Measurements from ENCODE around the gene BCOR.

The BCOR gene

DNA sequence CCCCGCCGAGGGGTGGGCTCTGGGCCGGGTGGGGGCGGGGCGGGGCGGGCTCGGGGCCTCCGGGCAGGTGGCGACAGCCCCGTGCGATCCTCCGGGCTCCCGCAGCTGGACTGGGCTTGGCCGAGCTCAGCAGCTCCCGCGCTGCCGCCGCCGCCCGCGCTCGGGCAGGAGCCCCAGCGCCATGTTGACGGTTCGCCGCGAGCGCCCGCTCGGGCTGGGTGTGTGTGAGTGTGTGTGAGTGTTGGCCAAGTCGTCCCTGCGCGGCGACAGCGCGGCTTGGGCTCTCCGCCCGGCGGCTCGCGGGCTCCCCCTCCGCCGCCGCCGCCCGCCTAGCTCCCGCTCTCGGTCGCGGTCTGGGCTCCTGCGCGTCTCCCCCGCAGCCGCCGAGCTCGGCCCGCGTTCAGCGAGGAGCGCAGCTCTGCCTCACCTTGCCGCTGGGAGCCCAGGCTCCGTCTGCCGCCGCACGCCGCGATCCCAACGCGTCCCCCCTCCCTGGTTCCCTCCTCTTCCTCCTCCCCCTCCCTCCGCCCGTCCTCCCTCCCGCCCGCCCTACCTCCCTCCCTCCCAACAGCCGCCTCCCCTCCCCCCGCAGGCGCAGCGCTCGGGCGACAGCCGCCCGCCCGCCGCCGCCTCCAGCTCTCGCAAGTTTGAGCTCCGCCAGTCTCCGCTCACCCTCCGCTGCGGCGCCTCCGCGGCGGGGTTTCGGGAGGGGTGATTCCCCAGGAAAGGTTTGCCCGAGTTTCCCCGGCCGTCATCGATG lies at the start of gene BCOR:
Gene BCOR (minus strand): TSS at position 455 of the 760 bp plus-strand sequence. CDS start 20,029 bp downstream, outside the sequence.
- peak in 1 of 2 experiments; percentile 29 for DNase-seq

- DNase-seq = no peak
Observed at GRCh38 chrX:40147126-40147952, 49.6 kb upstream of the BCOR start.

DNA sequence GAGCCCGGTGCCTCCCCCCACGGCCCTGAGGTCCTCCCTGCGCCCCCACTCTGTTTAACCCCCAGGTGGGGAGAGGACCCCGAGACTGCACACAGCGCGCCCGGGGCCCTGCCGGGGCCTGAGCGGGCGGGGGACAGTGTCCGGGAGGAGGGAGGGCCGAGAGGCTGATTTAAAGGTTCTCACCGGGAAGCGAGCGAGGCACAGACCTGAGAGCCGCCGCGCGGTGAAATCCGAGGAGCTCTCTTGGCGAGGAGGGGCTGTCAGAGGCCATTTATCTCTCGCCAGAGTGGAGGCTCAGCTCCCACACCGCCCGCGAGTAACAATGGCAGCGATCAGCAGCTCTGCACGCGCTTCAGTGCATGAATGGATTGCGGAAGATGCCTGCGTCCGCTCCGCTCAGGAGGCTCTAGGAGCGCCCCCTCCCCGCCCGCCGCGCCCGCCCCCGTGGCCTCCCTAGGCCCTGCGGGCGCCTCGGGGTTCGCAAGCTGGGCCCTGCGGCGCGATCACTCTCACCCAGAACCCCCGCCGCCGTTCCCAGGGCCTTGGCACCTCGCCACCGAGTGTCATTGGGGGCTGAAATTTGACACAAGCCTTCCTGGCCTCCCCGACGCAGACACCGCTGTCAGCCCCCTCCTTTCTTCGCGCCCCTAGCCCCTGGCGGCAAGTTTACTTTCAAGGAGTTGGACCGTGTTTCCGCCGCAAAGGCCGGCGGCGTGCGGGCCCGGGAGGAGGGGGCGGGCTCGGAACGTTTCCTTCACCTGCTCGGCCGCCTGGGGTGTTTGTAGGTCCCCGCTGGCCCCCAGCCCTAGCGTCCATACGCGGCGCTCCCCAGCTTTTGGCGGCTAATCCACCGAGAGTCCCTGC lies 48.7 kb upstream of the BCOR start:
- peak in 1 of 2 experiments; percentile 14 for DNase-seq

DNA sequence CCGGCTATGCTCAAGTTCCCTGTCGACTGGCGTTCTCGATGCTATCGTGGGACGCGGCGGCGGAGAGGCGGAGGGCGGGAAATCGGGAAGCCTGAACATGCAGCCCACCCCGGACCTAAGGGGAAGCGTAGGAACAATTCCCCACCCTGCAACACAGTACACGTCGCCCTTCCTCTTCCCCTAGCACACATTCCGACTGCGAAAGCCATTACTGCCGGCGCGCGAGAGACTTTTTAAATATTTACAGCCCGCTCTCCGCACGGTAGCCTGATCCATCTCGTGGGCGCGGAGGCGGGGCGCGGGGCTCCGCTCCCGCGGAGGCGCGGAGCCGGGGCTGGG lies 48.1 kb upstream of the BCOR start:
- no peak for DNase-seq

DNA sequence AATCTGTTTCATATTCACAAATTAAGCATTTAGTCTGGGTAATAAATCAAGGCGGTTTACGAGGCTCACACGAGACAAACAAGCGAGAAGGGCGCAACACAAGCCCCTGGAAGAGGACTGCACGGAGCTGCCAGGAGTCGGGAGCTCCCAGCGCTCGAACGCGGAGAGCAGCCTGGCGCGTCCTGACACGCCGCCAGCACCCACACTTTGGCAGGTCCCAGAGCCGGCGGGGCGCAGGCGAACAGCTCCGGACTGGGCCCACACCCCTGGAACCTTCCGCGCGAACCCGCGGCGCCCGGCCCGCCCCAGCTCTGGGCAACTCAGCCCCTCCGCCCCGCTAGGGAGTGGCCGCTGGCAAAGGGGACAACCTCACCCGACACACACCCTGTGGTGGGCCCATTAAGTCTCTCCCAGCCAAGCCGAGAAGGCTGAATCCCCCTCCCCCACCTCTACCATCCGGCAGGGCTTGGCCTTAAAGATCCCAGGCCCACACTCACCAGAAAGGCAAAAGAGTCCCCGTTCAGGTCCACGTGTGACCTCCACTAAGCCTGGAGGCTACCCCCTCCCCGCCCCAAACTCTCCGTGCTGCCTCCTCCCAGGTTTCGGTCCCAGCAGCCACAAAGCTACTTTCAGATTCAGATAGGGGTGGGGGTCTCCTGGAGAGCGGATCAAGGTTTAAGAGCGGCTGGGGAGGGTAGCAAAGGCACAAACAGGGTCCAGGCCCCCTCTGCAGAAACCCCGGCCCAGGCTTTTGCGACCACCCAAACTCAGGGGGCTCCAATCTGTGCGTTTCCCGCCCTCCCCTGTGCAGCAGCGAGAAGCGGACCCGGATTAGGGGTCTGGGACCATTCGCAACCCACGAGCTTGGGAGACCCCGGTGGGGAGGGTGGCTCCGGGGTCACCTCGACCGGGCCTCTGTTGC lies 47.5 kb upstream of the BCOR start:
- no peak for DNase-seq

DNA sequence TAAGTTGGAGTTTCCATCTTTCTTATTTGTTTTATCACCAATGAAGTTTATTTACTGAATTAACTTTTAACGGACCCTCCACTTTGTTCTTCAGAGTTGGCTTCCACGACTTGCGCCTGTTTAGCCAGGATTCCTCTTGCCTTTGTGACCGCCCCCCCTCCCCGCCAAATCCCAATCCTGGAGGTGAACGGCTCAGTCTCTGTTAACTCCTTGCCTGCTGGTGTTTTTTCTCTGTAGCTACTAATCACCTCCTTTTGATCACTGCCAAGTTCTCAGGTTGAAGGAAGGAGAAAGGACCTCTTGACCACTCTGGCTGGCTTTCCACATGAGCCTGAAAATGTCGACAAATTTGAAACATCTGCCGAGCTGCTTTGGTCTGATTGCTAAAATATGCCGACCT lies 46.8 kb upstream of the BCOR start:
- no peak for DNase-seq

DNA sequence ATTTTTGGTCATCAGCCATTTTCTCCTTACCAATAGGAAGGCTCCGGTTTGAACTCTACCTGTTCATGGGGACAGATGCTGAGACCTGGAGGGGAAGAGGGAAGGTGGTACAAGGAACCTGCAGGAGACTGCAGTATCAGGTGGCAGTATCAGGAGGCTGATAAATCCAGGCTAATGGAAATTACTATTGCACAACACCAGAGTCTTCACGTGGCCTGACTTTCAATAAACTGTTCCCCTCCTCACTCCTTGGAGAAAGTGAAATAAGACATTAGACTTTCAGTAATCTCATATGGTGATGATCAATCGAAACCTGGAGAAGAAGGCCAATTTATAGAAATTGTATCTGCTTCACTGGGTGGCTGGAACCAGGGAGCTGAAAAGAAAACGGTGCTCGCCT lies 46.2 kb upstream of the BCOR start:
- DNase-seq = no peak

GRCh38 chrX:40143001-40143400 lies 45.2 kb upstream of the BCOR start:
- no peak for DNase-seq

GRCh38 chrX:40142417-40142816 lies 44.7 kb upstream of the BCOR start:
- no peak for DNase-seq

- no peak for DNase-seq
Observed at GRCh38 chrX:40140706-40141499, 43.1 kb upstream of the BCOR start.

GRCh38 chrX:40132751-40133150 lies 35.0 kb upstream of the BCOR start:
- no peak for DNase-seq

GRCh38 chrX:40131654-40132337 lies 34.0 kb upstream of the BCOR start:
- no peak for DNase-seq

GRCh38 chrX:40130207-40130606 lies 32.4 kb upstream of the BCOR start:
- no peak for DNase-seq

- no peak for DNase-seq
Observed at GRCh38 chrX:40127052-40127451, 29.3 kb upstream of the BCOR start.

DNA sequence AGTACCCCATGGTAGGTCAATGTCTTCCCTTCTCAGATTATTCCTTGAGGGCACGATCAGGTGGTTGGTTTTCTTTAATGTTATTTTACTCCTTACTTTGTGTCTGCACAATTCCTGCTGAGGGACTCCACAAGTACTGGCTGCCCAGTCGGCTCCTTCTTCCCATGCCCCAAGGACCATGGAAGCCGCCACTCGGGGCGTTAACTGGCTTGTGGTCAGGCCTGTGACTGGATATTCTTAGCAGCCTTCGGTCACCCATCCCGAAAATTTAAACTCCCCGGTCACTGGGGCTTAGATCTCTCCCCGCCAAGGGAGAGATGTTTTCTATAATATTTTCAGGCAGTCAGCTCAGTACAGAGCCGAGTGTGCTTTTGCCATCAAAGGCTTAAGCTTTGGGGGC lies 24.7 kb upstream of the BCOR start:
- no peak for DNase-seq

DNA sequence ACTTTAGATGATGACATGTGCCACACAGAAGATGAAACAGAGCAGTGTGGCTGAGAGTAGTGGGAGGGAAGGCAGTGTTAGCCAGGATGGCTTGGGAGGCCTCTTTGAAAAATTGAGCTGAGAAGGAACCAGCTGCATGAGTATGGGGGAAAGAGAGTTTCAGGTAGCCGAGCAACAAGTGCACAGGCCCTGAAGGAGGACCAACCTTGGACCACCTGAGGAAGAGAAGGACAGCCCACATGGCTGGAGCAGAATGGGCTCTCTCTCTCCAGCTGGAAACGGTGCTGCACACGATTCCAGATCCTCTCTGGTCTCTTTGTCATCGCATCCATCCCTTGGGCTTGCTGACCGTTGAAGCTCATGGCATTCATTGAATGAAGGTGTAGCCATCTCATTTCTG lies 23.9 kb upstream of the BCOR start:
- no peak for DNase-seq

GRCh38 chrX:40120838-40121580 lies 23.3 kb upstream of the BCOR start:
- DNase-seq = no peak

GRCh38 chrX:40117715-40118285 lies 20.0 kb upstream of the BCOR start:
- no peak for DNase-seq

DNA sequence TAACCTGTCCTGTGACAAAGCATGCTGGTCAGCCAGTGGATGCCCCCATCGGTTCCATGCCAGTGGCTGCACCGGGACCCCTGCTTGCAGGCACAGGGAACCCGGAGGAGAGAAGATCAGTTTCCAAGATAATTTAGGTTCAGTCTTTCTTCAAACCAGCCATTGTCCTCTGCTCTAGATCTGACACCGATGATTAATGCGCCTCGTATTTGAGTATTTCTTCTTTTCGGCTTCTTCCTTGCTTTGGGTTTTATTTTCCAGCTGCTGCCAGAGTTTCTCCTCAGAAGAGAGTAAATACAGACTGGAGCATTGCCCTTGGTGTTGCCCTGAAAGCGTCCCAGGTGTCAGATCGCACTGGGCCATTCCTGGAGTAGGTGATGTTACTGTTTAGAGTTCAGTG lies 19.2 kb upstream of the BCOR start:
- DNase-seq = no peak

DNA sequence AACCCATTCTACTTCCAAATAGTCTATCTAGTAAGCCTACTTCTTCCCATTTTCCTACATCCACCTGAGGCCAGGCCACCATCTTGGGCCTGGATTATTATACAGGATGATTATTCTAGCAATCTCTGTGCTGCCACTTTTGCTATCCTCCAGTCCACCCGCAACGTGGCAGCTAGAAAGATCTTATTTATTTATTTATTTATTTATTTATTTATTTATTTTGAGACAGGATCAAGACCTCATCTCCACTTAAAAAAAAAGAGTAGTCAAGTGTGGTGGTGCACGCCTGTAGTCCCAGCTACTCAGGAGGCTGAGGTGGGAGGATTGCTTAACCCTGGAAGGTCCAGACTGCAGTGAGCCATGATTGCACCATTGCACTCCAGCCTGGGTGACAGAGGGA lies 15.2 kb upstream of the BCOR start:
- no peak for DNase-seq

Data from NCI-H187 (cell line).